Mucosa of descending colon (tissue), 3 donors: ENCODE measurements around the gene TUBB3. TPM values are rescaled to one million over a fixed set of nuclear protein-coding genes. Genes with fewer than 3 reads are reported as not detected.

ENCODE experiments used
- ATAC-seq: fragments of 200-7000 bp; cut with Tn5 transposase; one replicate; pipeline ENCODE4 v1.9.1; 2020; ENCODE audit warnings: mild to moderate bottlenecking, moderate library complexity
- DNase-seq, 3 donors: peaks; one replicate each; pipeline ENCODE4 v3.0.0-alpha.2; 2020
- H3K36me3 ChIP-seq: fragments of 200-600 bp; one replicate; pipeline ENCODE4 v1.8.0; 2021; ENCODE audit warnings: low read depth, mild to moderate bottlenecking
- H3K4me1 ChIP-seq: fragments of 200-600 bp; one replicate; pipeline ENCODE4 v1.8.0; 2021; ENCODE audit warnings: low read depth, mild to moderate bottlenecking
- H3K4me3 ChIP-seq: fragments of 200-600 bp; one replicate; pipeline ENCODE4 v1.8.0; 2021; ENCODE audit warnings: mild to moderate bottlenecking
- H3K9me3 ChIP-seq: fragments of 200-600 bp; one replicate; pipeline ENCODE4 v1.8.0; 2021; ENCODE audit warnings: mild to moderate bottlenecking
- intact Hi-C, 2 donors: fragments of 100-400 bp; cut with DNase I in 1 of 2; cut with micrococcal nuclease in 1 of 2; formaldehyde crosslinking; loops; one replicate each; pipeline versions ENCODE4 v1.11.0 to v1.11.1; 2022; cut with DNase I, micrococcal nuclease
- total RNA-seq, 3 donors: library from RNA; stranded (reverse); fragmentation: NEBNext Ultra II Directional in 2 of 3; extraction: Animal tissue kit (Norgen Biotek cat#: 25700) in 2 of 3; gene quantifications; one replicate each; pipeline versions ENCODE4 v1.2.1 to v1.2.4, GENCODE V29; 2021 to 2023
- TF ChIP-seq, protein P1 (sequence below): fragments of 200-600 bp; IDR thresholded peaks from one replicate; pipeline ENCODE4 v1.8.0; 2022; ENCODE audit warnings: antibody characterized with exemption, mild to moderate bottlenecking
- donor health status: DM: no; HTN: no; CAD: no; lungs with moderate emphysema.
- donor health status: DM: no; HTN: no; CAD: no.
- donor health status: DM: no; HTN: yes; CAD: no.

TUBB3 gene
- total RNA-seq, 3 donors from 2014 or later: 1.8 to 26.8 (median 7.5) TPM

DNA sequence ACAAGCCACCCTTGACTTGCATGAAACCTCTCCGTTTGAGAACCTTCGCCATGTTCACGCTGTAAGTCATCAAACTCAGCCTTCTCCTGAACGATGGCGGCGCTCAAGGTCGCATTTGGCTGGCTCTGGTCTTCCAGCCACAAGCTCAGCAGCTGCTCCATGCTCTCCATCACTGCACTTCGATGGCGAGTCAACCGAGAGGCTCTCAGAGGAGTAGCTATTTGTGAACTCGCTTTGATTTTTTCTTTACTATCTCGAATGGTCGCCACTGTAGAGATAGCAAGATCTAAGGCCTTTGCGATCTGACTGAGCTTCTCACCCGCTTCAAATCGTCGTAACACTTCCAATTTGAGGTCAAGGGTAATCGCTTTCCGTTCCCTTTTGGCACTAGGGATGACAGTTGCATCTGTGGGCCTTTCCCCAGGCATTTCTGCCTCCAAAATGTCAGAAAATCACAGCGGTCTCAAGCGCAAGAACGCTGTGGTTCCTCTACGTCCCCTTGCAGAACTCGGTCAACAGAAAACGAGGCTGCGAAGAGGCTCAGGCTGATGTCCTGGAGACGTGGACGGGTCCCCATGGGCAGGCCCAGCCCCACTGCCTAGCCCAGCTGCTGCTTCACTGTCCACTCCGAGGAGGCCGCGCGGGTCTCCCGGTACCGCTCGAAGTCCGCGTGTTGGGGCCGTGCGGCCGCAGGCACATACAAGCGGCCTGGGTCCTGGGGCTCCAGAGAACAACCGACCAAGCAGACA lies 48.5 kb downstream of the TUBB3 start:
- Histone ChIP-seq H3K4me3 (peak overlapping the region; percentile 87), H3K9me3 (no peaks in the 10 kb centered on the region), H3K36me3 (no peaks in the 10 kb centered on the region), H3K4me1 (peaks cover 32% of the 10 kb centered on the region)
- TF ChIP-seq, protein P1, sequence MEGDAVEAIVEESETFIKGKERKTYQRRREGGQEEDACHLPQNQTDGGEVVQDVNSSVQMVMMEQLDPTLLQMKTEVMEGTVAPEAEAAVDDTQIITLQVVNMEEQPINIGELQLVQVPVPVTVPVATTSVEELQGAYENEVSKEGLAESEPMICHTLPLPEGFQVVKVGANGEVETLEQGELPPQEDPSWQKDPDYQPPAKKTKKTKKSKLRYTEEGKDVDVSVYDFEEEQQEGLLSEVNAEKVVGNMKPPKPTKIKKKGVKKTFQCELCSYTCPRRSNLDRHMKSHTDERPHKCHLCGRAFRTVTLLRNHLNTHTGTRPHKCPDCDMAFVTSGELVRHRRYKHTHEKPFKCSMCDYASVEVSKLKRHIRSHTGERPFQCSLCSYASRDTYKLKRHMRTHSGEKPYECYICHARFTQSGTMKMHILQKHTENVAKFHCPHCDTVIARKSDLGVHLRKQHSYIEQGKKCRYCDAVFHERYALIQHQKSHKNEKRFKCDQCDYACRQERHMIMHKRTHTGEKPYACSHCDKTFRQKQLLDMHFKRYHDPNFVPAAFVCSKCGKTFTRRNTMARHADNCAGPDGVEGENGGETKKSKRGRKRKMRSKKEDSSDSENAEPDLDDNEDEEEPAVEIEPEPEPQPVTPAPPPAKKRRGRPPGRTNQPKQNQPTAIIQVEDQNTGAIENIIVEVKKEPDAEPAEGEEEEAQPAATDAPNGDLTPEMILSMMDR: no peak
- intact Hi-C loops: no loop called here
- ATAC-seq (no peak), DNase-seq (no peak)

GRCh38 chr16:89972244-89973234 lies 49.4 kb downstream of the TUBB3 start:
- TF ChIP-seq, protein P1: no peak
- H3K4me3 ChIP-seq: peak overlapping the region; percentile 87
- H3K4me1 ChIP-seq: peaks cover 32% of the 10 kb centered on the region
- intact Hi-C loops: no loop called here
- DNase-seq: peak; percentile 88 to 95 (median 95)
- peak; percentile 93 for ATAC-seq
- no peaks in the 10 kb centered on the region for H3K36me3 ChIP-seq
- no peaks in the 10 kb centered on the region for H3K9me3 ChIP-seq

GRCh38 chr16:89973235-89973634 lies 50.1 kb downstream of the TUBB3 start:
- no peak for ATAC-seq
- intact Hi-C loops: no loop called here
- H3K4me3 ChIP-seq: peak overlapping the region; percentile 87

GRCh38 chr16:89973654-89974335 lies 50.7 kb downstream of the TUBB3 start:
- no peaks in the 10 kb centered on the region for H3K36me3 ChIP-seq
- TF ChIP-seq, protein P1: no peak
- H3K4me1 ChIP-seq: peaks cover 32% of the 10 kb centered on the region
- no peaks in the 10 kb centered on the region for H3K9me3 ChIP-seq
- intact Hi-C loops: no loop called here
- peak; percentile 66 for ATAC-seq
- DNase-seq: peak in 1 of 3 donors; percentile 36
- no peak overlapping the region for H3K4me3 ChIP-seq

More at GRCh38 chr16:89973235-89973634, 50.1 kb downstream of the TUBB3 start:
- H3K4me1 ChIP-seq: peaks cover 32% of the 10 kb centered on the region
- no peaks in the 10 kb centered on the region for H3K9me3 ChIP-seq
- TF ChIP-seq, protein P1: no peak
- DNase-seq: no peak
- H3K36me3 ChIP-seq: no peaks in the 10 kb centered on the region

- Histone ChIP-seq H3K4me3 (no peak overlapping the region), H3K4me1 (peaks cover 32% of the 10 kb centered on the region), H3K36me3 (no peaks in the 10 kb centered on the region), H3K9me3 (no peaks in the 10 kb centered on the region)
- ATAC-seq: peak; percentile 25
- TF ChIP-seq, protein P1: no peak
- peak in 1 of 3 donors; percentile 42 for DNase-seq
- intact Hi-C loops: no loop called here
Observed at GRCh38 chr16:89974870-89975269, 51.7 kb downstream of the TUBB3 start.
